GM19238 (cell line): ENCODE measurements around the gene SERGEF.

ENCODE experiments used
- DNase-seq: peaks from one replicate; pipeline ENCODE4 v3.0.0; 2011; ENCODE audit warnings: low spot score; ENCODE audit not compliant: insufficient read length

Gene SERGEF

DNA sequence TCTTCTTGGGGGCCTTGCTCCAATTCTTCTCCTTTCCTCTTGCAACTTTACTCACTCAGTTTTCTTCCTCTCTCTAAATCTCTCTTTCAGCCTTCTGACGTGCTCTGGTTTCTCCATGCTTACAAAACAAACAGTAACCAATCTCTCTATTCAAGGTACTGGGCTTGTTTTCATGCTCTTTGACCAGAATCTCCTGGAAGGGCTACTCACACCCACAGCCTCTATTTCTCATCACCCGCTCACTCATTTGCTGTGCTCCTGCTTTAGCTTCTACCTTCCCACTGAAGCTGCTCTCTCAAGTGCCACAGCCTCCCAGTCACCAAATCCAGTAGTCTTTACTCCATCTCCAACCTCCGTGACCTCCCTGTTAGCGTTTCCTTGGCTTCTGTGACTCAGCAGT, 60.4 kb downstream of the SERGEF start:
- DNase-seq: no peak

- DNase-seq: no peak
Measured at GRCh38 chr11:17951685-17952388, 61.0 kb downstream of the SERGEF start.

GRCh38 chr11:17950644-17951043, 62.2 kb downstream of the SERGEF start:
- no peak for DNase-seq

DNA sequence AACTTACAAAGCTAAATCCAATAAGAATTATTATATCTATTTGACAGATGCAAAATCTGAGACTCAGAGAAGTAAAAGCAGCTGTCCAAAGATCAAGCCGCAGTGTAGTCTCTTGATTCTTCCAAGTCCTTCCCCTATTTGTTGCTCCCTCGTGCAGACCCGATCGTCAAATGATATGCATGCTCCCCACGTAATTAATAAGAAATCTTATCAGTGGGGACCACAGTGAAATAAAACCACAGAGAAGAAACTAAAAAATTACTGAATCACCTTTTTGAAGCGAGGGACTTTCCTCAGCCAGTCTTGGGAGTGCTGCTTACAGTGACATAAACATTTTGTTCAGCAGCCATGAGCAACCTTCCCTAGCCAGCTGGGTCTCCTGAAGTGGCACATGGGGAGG, 64.6 kb downstream of the SERGEF start:
- DNase-seq: no peak

- DNase-seq: no peak
Measured at GRCh38 chr11:17939542-17939941, 73.3 kb downstream of the SERGEF start.

DNA sequence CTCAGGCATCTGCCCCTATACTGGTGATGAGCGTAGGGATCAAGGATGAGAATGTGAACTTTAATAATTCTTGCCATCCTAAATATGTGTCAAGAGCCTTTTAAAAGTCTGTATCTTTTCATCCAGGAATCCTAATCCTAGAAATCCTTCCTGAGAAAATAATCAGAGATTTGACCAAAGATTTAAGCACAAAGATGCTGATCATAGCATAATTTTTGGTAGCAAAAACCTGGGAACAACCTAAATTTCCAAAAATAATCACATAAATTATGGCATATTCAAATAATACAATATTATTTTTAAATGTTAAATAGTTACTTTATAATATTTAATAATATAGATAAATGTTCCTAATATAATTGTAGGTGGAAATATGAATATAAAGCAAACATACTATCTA, 76.1 kb downstream of the SERGEF start:
- DNase-seq: no peak

- DNase-seq: no peak
Measured at GRCh38 chr11:17934194-17934593, 78.7 kb downstream of the SERGEF start.

DNA sequence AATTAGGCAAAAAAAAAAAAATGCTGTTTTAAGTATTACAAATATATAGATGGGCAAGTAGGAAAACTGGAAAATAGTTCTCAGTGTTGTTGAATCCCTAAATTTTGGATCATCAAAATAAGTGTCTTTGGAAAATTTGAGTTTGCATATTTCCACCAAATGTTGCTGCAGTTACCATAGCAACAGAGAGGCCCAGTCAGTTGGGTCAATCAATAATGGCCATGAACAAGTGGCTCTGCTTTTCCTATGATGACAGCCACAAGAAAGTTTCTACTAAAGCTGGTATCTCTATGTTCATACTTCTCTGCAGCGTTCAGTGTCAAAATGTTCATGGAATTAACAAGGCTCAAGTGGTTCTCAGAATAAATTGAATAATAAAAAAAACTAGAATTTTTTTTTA, 79.1 kb downstream of the SERGEF start:
- DNase-seq: no peak

GRCh38 chr11:17932472-17932871, 80.4 kb downstream of the SERGEF start:
- no peak for DNase-seq

- no peak for DNase-seq
Measured at GRCh38 chr11:17931595-17931994, 81.3 kb downstream of the SERGEF start.

- DNase-seq: no peak
Measured at GRCh38 chr11:17930544-17931125, 82.2 kb downstream of the SERGEF start.

DNA sequence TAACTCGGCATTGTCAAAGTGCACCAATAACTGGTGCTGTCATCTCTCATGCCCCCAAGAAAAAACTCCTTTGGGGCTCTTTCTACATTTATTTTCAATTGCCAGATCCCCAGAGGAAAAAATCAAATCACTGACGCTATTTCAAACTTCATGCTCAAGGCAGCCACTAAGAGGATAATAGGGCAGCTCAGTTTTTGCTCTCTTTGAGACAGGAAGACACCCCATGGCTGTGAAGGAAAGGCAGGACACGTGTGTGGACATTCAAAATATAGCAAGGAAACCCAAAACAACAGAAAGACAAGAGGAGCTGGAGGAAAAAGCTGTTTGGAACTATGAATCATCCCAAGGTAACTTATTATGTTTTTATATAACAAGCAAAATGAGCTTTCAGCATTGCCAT, 83.7 kb downstream of the SERGEF start:
- no peak for DNase-seq

DNA sequence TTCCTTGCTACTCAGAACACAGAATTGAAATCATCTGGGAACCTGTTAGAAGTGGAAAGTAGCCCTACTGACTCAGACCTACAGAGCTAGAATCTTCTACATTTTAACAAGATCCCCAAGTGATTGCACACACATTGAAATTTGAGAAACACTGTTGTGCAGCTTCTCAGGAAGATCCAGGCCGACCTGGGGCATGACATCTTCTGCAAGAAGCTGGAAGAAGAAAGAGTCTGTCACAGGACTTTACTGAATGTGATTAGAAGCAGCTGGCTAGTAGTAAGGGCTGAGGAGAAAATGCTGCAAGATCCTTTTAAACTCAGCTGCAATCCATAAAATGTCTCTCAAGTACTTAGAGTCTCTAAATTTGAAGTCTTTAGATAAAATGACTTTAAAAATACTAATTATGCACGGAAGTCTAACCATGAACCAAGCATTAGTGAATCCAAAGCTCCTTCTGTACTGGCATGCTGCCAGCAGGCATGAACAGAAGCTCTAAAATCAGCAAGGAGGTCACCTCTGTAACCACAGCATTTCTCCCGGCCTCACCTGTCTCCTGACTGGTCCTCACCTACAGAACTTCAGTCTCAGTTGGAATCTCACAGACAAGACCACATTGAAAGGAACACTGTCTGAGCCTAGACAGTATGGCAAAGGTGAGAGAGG, 85.0 kb downstream of the SERGEF start:
- no peak for DNase-seq

DNA sequence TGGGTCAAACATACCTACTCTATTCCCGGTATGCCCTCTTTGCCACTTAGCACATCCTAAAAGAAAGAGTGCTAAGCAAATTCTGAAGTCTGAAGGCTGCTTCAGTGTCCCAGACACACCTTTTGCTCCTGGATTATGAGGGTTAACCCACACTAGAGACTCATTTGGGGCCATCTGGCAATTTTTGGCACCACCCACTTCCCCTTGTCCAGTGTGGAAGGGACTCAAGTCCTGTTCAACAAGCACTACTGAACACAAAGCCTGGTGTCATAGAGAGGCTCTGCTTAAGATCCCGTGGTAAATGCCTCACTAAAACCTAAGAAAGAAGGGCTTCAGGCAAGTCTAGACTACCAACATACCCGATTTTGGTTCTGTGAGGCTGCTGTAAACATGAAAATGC, 85.8 kb downstream of the SERGEF start:
- DNase-seq: no peak

- DNase-seq: no peak
Measured at GRCh38 chr11:17924713-17925112, 88.1 kb downstream of the SERGEF start.

GRCh38 chr11:17923217-17923616, 89.6 kb downstream of the SERGEF start:
- no peak for DNase-seq

- DNase-seq: no peak
Measured at GRCh38 chr11:17922416-17922788, 90.4 kb downstream of the SERGEF start.

- DNase-seq: no peak
Measured at GRCh38 chr11:17921659-17922415, 91.0 kb downstream of the SERGEF start.

DNA sequence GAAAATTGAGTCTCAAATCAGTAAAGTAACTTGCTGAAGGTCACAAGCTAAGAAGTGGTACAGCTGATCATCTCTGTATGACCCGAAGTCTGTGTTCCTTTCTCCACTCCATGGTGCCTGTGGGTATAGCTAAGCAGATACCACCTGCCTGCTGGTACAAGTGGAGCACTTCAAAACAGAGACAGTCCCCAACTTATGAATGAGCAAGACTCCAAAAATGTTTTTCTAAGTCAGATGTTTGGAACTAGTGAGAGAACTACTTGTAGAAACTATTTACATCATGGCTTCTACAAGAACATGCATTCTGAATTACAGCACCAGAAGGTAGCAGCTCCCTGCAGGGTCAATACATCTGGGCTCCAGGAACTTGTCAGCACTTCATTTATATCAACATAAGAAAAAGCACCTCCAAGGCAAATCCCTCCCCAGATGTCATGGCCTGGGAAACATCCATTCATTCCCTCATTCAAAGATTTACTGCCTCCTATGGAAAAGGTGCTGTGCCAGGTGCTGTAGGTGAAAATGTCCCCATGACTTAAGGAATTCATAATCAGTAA, 94.7 kb downstream of the SERGEF start:
- DNase-seq: no peak

GRCh38 chr11:17917556-17917955, 95.3 kb downstream of the SERGEF start:
- DNase-seq: no peak

DNA sequence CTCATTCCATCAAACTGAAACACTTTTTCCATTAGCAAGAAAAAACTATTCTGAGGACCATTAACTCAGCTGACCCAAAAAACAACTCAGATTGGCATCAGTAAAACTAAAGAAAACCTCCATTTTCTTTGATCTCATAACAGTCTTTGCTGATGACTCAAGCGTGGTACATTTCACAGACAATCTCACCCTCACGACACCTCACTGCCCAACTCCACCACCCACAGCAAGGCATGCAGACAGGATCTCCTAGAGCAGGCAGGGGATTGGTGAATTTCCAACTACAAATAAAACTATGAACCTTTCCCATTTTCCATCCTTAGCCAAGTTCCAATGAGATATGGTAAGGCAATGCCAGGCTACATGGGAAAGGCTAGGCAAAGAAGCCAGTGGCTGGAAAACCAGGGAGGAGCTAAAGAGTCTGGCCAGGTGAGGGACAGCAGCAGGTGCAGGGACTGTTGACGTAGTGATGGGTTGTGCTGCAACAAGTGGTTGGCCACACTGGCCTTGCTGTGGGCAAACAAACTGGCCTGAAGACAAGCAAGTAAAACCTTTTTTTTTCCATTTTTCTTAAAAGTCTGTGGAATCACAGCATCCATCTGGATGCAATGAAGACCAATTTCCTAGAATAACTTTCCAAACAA, 97.2 kb downstream of the SERGEF start:
- DNase-seq: no peak
